ENCODE results near the gene SEC24B.

GRCh38 chr4:109553130-109553529, 119.5 kb downstream of the SEC24B start:
- TF ChIP-seq RAD21 (conservative IDR thresholded peaks at IDR 0.05) (no peak), POLR2AphosphoS5 (IDR thresholded peaks at IDR 0.05) (no peak), TAF1 (IDR thresholded peaks at IDR 0.05; ENCODE audit: low read depth) (no peak), CTCF (IDR thresholded peaks at IDR 0.05; ENCODE audit: poor library complexity, severe bottlenecking) (no peak), REST (IDR thresholded peaks at IDR 0.05; ENCODE audit: borderline replicate concordance) (no peak), EZH2 (IDR thresholded peaks at IDR 0.05; ENCODE audit: borderline replicate concordance, insufficient read depth, low read length, poor library complexity, severe bottlenecking) (no peak), EP300 (conservative IDR thresholded peaks at IDR 0.05; ENCODE audit: poor library complexity, severe bottlenecking) (no peak), MXI1 (conservative IDR thresholded peaks at IDR 0.05; ENCODE audit: poor library complexity, severe bottlenecking) (no peak), SMC3 (conservative IDR thresholded peaks at IDR 0.05; ENCODE audit: poor library complexity) (no peak)
